Measurements from ENCODE around the gene SYCP3.
A peak's percentile ranks its signal among the peaks of the same experiment; 100 is the strongest.
"Not testable (repeated sequence)": the region's sequence is repeated elsewhere in the genome, so short reads cannot be mapped to it uniquely, and the experiment has no call there.

SYCP3 gene

DNA sequence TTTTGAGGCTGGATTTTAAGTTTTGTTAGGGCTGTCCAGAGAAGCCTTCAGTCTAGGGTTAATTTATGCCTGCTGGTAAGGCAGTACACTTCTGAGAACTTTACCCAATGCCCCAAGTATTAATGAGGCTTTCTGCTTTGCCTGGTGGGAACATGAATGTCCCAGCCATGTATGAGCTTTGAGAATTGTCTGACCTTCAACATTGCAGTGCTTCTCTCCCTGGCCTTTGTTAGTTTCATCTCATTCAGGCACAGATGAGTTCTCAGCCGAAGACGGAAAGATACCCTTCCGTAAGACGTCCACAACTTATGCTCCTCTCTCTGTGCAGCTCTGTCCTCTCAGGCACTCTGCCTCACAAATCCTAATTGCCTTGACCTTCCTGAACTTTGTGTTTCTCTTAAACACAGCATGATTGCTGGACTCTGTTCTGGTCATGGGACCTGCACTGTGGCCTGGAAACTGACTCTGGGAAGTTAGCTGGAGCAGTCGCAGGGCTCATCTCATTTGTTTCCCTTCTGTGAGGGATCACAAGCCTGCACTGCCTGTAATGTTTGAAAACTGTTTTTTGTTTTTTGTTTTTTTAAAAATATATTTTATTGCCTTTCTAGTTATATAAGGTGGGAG is 26.1 kb downstream of the SYCP3 start:
- peak; percentile 67 for DNase-seq (ENCODE audit: low spot score)

DNA sequence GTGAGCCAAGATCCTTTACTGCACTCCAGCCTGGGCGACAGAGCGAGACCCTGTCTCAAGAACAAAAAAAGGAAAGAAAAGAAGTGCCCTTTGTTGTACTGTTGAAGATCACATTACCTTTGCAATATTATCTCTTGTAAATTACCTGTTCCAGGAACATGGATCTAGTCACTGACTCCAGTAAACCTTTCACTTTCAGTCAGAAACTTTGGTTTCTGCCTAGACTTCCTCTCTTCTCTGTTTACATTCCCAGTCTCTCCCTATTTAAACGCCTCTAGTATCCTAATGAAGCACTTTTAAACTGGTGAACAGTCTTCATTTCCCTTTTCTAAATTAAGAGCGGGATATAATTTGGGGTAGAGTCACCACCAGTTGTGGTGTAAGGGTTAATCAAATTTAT is 29.0 kb downstream of the SYCP3 start:
- no peak for DNase-seq (ENCODE audit: low spot score)

DNA sequence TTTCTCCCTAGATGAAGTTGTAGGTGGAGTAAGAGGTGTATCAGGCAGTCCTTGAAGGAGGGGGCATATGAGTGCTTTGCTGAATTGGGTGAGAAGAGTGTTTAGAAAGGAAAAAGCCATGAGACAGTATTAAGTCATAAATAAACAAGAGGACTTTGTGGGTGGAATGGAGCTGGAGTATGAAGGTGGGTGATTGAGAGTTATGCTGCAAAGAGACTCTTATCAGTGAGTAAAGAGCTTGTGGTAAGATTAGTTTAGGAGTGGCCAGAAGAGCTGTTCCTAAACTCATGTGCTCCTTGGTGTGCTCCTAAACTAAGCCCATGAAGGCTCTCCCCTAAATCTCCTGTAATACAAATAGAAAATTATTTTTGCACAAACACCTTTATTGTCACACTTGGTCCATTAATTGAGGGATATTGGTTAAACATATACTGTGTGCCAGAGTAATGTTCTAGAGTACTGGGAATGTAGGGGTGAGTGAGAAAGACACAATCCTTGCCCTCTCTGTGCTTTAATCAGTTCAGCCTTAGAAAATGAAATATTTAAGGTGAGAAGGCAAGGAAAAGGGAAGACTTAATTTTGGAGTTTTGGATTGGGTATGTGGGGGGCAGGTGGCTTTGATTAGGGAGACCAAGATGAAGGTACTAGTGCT is 32.0 kb downstream of the SYCP3 start:
- no peak for DNase-seq (ENCODE audit: low spot score)

DNA sequence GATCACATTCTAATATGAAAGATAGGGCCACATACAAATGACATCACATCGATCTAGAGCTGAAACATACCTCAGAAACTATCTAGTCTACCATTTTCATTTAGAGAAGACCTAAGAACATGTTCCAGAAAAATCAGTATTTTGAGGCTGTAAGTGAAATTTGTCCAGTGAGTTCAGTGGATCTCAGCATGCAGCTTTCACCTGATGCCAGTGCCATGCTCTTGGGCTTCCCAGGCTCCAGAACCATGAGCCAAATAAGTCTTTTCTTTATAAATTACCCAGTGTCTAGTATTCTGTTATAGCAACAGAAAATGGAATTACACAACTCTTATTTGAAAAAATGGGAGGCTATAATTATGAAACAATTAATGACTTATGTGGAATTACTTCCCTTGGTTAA is 32.9 kb downstream of the SYCP3 start:
- no peak for DNase-seq (ENCODE audit: low spot score)

DNA sequence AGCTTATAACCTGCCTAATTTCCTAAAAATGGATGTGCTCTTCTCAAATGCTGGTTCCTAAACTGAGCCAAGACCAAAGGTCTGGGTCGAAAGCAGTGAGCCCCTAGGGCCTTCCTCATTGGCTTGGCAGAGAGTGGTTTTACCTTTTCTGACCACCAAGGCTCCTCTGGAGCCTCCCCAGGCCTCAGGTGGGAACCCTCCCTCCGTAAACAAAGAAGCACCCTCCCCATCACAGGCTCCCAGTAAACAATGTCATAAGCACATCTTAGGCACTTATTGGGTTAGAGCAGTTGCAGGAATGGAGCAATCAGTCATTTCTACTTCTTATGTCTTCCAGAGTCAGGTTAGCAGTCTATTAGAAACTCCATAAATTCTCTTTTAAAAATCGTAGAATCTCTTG is 35.8 kb downstream of the SYCP3 start:
- no peak for DNase-seq (ENCODE audit: low spot score)

DNA sequence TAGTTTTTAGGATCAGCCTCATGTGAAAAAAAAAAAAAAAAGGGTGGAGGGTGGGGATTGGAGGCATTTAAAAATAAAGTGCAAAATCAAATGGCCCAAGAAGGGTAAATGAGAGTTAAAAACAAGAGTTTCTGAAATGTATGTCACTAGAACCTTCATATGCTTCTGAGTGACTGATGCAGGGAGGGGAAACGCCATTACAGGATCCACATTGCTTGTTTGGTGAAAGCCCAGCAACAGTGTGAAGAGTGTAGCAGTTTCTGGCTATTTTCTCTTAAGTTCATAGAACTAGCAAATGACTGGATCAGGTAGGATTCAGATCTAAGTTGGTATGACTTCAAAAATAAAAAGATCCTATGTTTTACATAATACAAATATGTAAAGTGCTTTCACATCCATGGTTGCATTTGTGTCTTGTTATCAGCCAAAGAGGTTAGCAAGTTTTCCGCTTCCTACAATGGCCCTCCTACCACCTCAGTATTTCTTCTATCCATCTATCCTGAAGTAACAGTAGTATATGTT is 38.9 kb downstream of the SYCP3 start:
- no peak for DNase-seq (ENCODE audit: low spot score)

DNA sequence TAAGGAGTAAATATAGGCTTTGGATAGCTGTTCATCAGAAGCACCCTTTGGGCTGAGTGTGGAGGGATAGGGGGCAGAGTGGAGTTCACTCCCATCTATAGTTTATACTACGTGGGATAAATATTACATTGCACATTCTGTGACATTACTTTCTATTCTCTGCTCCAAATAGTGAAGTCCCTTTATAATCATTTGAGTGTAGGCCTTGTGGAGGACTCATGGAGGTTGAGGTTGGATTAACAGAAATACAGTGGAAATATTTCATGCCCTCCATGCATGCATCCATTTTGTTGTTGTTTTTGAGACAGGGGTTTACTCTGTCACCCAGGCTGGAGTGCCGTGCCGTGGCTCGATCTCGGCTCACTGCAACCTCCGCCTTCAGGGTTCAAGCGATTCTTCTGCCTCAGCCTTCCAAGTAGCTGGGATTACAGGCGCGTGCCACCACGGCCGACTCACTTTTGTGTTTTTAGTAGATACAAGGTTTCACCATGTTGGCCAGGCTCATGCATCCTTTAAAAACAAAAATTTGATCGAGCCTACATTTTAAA is 40.4 kb downstream of the SYCP3 start:
- no peak for DNase-seq (ENCODE audit: low spot score)

DNA sequence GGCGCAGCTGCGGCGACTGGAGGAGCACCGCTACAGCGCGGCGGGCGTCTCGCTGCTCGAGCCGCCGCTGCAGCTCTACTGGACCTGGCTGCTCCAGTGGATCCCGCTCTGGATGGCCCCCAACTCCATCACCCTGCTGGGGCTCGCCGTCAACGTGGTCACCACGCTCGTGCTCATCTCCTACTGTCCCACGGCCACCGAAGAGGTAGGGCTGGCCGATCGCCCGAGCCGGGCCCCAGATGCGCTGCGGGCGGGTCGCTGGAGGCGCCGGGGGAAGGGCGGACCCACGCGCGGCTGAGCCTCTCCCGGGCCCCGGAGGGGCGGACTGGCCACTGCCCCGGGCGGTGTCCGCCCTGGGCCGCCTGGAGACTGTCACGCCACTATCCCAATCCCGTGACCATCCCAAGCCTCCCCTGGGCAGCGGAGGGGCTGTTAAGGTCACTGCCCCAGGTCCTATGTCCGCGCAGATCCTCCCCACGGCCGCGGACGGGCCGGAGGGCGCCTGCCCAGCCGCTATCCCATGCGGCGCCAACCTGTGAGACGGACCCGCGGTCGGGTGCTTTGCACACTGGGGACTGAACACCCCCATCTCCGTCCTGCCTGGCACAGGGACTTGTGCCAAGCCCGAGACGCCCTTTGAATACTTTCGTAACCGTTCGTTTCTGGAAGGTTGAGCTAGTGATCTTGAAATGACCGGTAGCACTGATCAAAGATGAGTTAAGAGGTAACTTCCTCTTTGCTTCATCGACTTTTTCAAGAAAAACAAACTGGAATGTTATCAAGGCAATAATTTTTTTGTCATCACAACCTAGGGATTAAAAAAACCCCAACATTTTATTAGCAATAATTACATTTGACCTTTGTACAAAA is 41.1 kb downstream of the SYCP3 start:
- peak; percentile 68 for DNase-seq (ENCODE audit: low spot score)

DNA sequence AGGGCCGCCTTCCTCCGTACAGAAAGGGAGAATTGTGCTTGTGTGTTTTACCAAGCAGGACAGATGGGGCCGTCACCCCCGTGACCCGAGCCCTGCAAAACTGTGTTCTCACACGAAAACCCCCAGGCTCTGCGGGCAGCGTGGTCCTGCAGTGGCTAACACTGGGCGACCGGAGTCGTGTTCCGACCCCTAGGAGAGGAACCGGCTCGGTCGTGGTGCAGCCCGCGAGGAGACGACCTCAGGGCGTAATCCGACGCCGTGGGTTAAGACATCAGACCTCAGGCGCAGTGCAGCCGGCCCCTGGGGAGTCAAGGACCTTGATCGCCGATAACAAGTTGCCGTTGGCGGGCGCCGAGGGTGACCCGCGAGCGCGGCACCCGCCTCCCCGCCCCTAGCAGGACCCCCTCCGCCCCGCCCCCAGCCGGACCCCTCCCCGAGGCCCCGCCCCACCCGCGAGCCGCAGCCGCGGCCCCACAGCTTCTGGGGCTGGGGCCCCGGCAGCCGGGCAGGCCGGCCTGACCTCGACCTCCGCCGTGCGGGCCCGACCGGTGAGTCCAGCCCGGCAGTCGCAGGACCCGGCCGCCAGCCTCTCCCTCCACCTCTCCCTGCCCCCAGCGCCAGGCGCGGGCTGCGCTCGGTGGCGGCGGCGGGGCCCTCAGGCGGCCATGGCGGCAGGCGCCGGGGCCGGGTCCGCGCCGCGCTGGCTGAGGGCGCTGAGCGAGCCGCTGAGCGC is 41.9 kb downstream of the SYCP3 start, which contains the start of gene CHPT1:
CHPT1 (plus strand) TSS at position 444 of the 733 bp plus-strand sequence; CDS start at position 666, 222 bp downstream.
- no peak for DNase-seq (ENCODE audit: low spot score)

DNA sequence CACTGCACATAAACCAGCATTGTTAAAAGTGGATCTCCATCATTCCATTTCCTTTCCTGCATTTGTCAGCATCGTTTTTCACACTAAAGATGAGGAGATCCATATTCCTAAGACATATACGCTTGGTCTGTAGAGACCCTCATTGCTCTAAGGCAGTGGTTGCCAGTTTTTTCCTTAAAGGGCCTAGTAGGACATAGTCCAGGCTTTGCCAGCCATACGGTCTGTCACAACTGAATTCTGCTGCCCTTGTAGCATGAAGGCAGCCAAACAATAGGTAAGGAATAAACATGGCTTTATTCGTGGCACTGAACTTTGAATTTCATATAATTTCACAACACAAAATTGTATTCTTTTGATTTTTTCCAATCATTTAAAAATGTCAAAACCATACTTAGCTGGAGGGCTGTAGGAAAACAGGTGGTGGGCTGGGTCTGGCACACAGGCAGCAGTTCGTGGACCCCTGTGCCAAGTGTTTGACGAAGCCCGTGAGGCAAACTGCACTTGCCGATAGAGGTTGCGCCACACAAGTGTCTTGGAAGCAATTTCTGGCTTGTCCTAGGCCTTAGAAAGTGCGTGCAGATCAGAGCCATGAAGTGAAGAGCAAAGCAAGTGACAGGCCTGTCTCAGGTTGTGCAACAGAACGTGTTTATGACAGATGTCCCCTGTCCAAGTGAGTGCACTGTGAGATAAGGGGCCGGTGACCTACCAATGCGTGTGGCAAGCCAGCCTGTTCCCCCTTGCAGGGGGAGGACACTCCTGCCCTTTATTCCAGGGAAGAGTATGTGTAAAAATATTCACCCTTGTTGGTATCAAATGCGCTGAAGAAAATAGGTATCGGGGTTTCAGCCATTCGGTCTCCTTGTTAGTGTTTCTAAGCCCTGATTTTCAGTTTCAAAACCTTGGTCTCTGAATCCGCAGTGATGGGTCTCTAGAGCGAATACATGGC is 42.7 kb downstream of the SYCP3 start:
- DNase-seq (ENCODE audit: low spot score) = no peak

DNA sequence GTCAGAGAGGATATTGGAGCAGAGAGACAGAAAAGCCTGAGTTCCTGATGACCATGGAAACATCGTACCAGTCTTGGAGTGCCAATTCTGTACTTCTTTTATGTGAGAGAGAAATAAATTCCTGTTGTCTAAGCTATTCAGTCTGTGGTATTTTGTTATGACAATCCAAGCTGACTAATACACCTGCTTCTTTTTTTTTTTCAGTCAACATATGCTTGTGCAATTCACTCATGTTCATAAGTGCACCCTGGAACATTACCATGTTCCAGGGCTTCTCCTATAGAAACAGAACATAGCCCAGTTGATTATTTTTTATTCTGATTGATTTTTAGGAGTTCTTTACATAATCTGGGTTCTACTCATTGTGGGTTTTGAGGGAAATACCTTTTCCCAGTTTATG is 43.6 kb downstream of the SYCP3 start:
- DNase-seq (ENCODE audit: low spot score) = no peak

DNA sequence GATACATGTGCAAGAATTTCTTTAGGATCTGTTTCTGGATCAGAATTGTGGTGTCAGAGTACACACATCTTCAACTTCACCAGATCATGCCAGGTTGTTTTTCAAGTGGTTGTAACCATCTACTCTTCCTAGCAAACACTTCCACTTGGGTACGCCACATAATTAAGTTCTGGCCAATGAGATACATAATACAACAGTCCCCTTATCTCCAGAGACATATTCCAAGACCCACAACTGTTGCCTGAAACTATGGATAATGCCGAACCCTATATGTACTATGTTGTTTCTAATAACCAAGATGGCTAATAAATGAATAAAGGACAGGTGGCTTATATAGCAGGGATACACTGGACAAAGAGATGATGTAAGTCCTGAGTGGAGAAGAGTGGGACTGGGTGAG is 44.3 kb downstream of the SYCP3 start:
- no peak for DNase-seq (ENCODE audit: low spot score)

DNA sequence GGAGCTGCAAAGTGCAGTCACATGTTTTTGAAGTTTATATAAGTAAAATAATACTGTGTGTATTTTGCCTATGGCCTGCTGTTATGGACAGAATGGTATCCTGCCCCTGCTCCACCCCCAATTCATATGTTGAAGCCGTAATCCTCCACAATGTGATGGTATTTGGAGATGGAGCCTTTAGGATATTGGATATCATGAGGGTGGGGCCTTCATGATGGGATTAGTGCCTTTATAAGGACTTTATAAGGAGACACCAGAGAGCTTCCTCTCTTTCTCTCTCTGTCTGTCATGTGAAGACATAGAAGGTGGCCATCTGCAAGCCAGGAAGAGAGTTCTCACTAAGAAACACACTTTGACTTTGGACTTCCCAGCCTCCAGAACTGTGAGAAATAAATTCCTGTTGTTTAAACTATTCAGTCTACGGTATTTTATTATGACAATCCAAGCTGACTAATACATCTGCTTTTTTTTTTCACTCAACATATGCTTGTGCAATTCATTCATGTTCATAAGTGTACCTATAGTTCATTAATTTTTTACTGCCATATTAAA is 44.9 kb downstream of the SYCP3 start:
- DNase-seq (ENCODE audit: low spot score) = no peak

DNA sequence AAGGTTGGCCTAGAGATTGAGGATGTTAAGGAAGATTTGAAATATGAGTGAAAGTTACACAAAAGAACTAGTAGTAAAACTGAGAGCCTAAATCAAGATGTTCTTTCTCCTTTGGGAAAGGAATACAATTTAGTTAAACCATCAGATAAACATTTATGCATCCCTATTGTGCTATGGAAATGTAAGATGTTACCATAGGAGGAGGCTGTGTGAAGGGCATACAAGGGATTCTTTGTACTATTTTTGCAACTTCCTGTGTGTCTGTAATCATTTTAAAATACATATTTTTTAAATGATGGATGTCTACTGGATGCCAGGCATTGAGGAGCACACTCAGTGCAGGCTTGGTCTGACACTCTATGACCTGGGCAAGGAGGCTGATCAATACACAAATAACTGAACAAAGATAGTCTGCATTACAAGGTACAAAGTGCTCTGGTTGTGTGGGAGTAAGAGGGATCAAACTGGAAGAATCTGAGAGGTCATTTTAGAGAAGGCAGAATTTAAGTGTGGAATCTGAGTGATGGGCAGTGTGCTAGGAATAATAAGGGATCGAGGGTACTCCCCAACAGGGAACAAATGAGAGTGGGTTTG is 47.7 kb downstream of the SYCP3 start:
- DNase-seq (ENCODE audit: low spot score) = no peak

DNA sequence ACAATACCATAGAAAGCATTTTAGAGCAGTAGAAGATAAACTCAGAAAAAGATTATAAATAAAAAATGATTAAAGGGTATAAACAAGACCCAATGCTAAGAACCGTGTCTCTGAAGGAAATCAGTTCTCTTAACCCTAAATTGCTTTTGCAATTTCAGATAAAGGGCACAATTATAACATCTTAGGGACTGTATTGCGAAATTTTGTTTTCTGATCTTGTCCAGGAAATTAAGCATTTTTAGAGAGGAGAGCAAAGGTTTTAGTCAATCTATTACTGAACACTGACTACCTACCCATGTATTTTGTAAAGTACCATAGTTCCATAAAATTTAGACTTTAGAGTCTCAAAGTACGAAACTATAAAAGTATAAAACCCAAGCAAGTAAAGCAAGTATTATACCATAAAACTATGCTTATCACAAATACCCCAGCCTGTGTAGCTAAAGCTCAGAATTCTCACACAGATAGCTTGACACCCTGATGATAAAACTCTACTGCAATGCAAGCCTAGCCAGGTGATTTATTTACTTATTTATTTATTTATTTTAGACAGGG is 48.6 kb downstream of the SYCP3 start:
- no peak for DNase-seq (ENCODE audit: low spot score)

DNA sequence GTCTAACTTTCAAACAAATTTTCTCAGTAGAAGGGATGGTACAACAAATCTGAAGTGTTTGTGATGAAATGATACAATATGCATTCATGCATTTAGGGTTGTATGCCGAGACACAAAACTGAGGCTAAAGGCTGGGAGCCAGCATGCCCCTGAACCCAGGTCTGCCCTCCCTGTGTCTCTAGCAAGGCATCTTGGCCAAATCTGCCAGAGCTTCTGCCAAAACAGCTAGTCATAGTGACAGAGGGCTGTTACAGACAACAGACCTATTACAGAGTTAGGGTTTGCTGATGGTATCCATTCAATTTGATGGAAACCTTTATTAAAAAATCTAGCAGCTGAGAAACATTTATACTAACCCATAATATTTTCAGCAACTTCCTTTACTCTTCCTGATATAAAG is 53.1 kb downstream of the SYCP3 start:
- no peak for DNase-seq (ENCODE audit: low spot score)

DNA sequence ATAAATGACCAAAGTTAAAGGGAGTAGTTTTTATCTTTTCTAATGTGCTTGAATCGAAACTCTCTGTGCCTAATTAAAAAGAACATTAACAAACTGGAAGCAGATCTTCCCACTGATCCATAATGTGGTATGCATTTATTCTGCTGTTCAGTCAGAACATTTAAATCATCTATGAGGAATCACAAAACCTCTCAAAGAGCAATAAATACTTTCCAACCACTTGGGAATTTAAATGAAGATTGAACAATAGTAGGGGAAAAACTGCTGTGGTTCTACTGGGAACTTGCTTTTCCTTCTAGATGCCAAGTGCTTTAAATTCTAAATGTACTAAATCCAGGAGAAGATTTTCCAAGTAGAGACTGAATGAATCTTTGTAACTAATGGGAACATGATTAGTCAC is 54.2 kb downstream of the SYCP3 start:
- no peak for DNase-seq (ENCODE audit: low spot score)

DNA sequence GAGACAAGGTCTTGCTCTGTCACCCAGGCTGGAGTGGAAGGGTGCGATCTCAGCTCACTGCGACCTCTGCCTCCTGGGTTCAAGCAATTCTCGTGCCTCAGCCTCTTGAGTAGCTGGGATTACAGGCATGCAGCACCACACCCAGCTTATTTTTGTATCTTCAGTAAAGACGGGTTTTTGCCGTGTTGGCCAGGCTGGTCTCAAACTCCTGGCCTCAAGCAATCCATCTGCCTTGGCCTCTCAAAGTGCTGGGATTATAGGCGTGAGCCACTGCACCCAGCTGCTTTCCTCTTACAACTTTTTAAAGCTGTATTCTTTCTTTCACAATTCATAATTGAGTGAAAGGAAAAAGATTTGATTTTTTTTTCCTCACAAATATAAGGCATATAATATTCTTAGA is 57.6 kb downstream of the SYCP3 start:
- DNase-seq (ENCODE audit: low spot score) = not testable (repeated sequence)

DNA sequence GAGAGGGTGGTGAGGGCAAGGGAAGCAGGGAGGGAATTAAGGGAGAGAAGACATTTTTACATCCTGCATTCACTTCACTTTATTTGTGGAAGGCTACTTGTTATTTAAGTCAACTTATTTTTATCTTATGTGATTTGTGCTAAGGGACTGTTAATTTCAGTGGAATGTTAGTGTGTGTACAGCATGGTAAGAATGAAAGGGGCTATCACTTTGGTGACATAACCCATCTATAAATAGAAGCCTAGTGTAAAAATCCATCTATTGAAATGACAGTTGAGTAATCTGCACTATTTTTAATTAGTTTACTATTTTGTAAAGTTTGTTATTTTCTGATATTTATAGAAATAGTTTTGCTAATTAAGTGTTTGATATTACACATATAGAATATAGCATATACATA is 58.6 kb downstream of the SYCP3 start:
- DNase-seq (ENCODE audit: low spot score) = no peak

DNA sequence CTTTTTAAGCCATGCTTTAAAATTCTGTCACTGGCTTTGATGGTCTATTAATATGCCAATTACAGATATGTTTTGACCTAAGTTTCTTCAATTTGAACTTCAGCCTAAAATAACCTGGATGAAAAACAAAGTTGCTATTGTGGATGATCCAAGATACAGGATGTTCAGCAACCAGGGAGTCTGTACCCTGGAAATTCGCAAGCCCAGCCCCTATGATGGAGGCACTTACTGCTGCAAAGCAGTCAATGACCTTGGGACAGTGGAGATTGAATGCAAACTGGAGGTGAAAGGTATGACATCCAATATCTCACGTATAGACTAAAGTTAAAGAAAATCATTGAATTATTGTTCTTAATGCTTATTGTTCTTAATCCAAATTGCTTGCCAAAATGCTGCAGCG is 59.0 kb downstream of the SYCP3 start:
- no peak for DNase-seq (ENCODE audit: low spot score)

Data from pons (tissue), 1 donor.